Activated CD4-positive, alpha-beta T cell treated with anti-CD3 and anti-CD28 coated beads for 1 hour (primary cell): Measurements from ENCODE around the gene NKAIN4.

Experiments
- DNase-seq: peaks from one replicate; pipeline ENCODE4 v3.0.0-alpha.2; 2020

NKAIN4 gene

DNA sequence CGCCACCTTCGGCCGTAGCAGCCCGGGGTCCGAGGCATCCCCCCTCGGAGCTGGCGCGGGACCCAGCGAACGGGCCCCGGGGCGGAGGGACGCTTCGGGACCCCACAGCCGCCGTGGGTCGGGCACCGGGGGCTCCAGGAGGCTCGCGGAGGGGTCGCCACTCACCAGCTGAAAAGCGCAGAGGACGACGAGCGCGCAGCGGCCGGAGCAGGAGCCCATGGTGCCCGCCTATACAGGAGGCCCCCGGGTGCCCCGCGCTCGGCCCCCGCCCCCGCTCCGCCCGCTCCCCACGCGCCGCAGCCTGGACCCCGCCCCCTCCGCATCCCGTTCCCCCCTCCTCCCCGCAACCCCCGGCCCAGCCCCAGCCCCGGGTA, at the start of gene NKAIN4:
Gene NKAIN4, minus strand, starts transcription at position 232 of the 374 bp plus-strand sequence. Its CDS starts 13 bp downstream, at position 219.
- no peak for DNase-seq

DNA sequence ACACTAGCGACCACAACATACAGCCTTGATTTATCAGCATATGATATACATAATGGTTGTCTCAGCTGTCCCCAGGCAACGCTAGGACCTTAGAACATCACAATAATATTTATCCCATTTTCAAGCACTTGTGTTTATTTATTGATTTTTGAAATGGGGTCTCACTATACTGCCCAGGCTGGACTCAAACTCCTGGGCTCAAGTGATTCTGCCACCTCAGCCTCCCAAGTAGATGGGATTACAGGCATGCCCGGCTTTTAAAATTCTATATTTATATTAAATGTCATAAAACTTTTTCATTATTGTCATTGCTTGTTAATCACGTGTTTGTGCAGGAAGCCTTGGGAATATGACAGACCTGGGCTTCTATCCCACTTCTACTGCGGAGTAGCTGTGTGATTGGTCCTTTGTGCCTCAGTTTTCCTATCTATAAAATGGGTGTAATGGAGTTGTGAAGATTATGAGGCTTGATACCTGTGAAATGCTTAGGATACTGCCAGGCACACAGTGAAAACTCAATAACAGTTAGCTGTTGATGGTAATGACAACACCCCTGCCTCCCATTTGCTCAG, 48.9 kb upstream of the NKAIN4 start:
- DNase-seq = no peak

DNA sequence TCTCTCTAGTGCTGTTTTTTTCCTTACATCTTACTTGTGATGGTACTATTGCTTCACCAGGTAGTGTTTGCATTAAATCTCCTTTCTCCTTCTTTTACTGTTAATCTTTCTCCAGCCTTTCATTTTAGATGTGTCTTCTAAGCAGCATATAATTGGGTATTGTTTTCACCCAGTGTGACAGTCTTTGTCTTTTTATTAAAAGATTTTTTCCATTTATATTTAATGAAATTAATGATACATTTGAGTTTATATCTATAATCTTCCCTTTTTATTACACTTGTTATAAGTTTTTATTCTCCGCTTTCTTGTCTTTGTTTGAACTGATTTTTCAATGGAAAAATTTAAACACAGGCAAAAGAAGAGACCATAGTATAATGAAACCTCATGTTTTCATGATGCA, 47.4 kb upstream of the NKAIN4 start:
- no peak for DNase-seq

DNA sequence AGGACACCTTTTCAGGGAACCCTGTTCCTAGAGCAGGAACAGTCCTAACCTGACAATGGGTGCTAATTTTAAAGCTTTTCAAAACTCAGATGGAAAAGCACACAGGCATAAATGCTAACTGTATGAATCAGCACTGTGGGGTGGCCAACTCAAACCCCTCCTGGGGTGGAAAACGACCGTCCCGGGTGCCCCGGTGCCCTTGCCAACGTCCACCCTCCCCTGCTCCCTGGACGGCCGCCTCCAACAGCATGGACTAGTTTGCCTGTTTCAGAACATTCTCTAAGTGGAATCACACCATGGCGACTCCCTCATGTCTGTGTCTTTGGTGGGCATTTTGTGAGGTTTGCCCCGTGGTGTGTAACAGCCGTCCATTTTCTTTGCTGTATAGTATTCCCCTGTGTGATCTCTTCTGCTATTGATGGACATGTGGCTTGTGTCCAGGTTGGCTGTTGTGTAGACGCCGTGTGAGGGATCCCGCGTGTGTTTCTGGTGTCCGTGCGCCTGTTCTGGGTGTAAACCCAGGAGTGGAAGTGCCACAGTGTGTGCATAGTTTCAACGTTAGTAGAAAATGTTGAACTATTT, 44.6 kb upstream of the NKAIN4 start:
- no peak for DNase-seq

DNA sequence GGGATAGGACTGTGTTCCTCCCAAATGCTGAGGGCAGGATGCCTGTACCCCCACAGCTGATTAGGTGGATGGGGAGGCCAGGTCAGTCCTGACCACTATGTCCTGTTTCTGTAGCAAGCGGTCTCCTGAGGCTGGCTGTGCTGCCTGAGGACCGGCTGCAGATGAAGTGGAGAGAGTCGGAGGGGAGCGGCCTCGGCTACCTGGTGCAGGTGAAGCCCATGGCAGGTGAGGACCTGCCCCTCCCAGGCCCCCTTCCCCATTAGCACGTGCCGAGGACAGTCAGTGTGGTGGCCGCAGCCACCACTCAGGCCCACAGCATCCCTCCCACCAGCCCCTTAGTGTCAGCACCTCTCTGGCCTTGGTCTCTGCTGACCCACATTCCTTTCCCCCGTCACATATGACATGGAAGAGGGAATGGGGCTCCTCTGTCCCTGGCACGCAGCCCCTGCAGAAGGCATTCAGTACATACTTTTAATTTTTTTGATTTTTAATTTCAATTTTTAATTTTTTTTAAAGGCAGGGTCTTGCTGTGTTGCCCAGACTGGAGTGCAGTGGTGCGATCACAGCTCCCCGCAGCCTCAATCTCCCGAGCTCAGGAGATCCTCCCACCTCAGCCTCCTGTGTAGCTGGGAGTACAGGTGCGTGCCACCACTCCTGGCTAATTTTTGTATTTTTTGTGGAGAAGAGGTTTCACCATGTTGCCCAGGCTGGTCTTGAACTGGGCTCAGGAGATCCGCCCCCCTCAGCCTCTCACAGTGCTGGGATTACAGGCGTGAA, 43.7 kb upstream of the NKAIN4 start:
- DNase-seq = no peak

DNA sequence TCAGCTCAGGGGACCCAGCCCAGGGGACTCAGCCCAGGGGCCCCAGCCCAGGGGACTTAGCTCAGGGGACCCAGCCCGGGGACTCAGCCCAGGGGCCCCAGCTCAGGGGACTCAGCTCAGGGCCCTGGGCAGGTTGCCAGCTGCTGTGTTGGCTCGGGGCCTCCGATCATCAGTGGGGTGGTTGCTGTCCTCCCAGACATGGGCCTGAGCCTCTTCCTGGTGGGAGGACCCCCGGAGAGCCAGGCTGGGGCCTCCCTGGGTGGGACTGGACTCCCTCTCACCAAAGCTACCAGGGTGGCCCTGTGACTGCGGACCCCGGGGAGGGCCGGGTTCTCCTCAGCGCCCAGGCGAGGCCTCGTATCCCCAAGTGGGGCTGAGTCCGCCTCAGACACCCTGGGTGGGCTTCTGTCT, 43.1 kb upstream of the NKAIN4 start:
- DNase-seq = no peak

DNA sequence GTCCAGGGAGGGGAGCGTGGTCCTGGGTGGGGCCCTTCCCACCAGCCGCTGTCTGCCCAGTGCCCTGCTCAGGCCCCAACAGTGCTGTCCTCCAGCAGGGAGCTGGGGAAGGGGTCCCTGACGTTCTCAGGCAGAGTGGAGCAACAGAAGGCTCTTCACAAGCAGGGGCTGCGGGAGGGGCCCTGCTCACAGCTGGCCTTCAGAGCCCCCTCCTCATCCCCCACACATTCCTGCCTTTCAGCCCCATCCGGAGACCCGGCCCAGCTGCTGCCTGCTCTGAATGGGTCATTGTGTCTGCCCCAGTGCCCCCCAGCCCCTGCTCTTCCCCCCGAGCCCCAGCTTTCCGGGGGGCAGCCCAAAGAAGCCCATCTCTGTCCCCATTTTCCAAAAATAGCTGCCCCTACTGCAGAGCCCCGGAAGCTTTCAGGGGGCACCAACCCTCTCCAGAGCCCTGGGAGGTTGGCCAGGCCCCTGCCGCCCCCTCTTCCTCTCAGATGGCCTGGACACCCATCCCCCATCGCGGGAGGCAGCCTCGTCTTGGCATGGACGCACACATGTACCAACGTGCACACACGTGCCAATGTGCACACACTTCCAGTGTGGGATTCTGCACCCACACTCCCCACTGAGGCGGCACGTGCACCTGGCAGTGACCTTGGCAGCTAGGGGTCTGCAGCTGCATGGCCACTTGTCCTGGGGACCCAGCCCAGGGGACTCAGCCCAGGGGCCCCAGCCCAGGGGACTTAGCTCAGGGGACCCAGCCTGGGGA, 42.5 kb upstream of the NKAIN4 start:
- DNase-seq = no peak

GRCh38 chr20:63295846-63296245, 41.6 kb upstream of the NKAIN4 start:
- no peak for DNase-seq

GRCh38 chr20:63295422-63295821, 41.2 kb upstream of the NKAIN4 start:
- no peak for DNase-seq

DNA sequence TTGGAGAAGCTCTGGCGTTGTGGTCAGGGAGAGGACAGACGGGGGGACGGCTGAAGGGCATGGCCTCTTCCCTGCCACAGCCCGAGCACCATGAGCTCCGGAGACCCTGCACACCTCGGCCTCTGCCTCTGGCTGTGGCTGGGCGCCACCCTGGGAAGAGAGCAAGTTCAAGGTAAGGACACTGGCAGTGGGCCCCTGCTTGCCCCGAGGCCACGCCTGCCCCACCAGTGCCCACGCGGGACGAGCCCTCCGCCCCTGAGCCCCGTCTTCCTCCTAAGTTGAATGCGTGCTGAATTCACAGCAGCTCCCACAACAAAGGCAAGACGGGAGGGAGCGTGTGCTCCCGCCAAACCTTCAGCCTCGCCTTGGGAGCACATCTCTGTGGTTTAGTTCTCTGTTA, 40.8 kb upstream of the NKAIN4 start:
- DNase-seq = no peak

DNA sequence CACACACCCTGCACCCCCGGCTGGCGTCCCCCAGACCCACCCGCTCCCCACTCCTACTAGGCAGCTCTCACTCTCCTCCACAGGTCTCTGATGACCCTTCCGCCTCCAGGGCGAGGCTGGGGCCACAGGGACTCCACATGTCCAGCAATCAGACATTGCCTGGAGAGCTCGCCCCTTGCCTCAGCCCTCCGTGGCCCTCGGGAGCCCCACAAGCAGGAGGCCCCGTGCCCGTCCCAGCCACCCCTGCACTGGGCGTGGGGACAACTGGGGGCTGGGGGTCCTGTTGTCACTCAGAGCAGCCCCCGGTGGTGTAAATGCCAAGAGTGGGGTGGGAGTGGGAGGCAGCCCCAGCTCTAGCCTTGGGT, 40.3 kb upstream of the NKAIN4 start:
- no peak for DNase-seq

GRCh38 chr20:63293871-63294535, 39.7 kb upstream of the NKAIN4 start:
- no peak for DNase-seq

- DNase-seq = no peak
Measured at GRCh38 chr20:63293456-63293855, 39.2 kb upstream of the NKAIN4 start.

- DNase-seq = no peak
Measured at GRCh38 chr20:63292904-63293303, 38.6 kb upstream of the NKAIN4 start, which contains the start of gene COL20A1. TSS of gene COL20A1 (plus strand) at chr20:63293186. CDS start at chr20:63295108, 1,922 bp downstream.

- no peak for DNase-seq
Measured at GRCh38 chr20:63292292-63292701, 38.0 kb upstream of the NKAIN4 start.

GRCh38 chr20:63291811-63292210, 37.5 kb upstream of the NKAIN4 start:
- DNase-seq = no peak

DNA sequence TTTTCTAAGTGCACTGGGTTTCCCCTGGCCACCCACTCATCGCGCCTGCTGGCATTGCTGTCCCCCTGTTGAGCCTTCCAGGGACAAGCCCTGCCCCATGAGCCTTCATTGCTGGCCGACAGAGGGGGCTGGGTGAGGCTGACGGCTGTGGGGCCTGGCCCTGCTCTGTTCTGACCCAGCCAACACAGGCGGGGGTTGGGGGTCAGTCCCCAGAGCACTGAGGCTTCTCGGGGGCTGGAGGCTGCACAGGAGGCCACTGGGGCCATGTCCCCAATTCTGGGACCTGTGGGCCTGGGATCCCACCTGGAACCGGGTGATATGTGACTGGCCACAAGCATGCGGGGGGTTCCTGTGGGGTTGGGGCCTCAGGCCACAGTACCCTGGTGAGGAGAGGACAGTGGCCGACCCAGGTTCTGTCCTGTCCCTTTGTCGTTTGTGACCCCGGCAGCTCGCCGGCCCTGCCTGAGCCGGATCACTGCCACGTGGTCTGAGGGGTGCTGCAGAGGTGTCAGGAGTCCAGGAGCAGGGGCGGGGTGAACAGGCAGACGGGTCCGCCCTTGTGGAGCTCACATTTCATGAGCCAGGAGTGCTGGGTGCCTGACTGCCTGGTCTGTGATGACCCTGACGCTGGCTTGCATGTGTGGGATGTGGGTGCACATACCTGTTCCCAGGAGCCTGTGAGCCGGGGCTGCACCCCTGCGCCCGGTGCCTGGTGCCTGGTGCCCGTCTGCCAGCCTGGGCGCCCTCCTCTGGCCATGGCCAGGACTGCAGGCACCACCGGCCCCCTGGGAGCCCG, 36.6 kb upstream of the NKAIN4 start:
- DNase-seq = peak; percentile 35

- DNase-seq = no peak
Measured at GRCh38 chr20:63290136-63290676, 35.9 kb upstream of the NKAIN4 start.

DNA sequence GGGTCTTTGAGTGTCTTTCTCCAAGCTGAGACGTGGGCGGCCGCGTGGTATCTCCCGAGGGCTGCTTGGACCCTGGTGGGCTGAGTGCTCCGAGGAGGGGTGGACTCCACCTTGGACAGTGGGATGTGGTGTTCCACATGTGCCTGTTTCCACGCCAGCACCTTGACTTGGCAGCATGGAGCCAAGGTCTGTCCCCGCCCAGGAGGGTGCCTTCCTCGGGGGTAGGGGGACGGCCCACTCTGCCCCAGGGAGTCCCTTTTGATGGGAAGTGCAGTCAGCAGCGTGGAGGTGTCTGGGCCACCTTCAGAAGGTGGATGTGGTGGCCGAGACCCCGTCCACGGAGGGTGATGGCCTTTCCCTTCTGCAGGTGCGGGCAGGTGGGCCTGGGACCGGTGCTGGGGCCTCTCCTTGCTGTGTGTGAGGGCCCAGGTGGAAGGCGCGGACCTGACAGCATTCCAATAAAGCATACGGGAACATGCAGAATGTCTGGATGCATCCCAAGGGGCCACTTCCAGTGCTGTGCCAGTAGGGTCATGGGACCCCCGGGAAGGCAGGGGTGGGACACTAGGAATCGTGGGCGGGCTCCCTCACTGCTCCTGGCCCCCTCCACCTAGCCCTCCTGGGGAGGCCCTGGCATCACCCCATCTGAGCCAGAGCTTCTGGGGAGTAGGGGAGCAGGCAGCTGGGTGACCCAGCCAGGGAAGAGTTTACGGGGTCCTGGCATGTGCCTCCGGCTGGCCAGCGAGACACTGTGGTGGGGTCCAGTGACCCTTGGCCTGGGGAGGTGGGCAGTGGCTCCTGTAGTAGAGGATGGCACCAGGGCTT, 35.3 kb upstream of the NKAIN4 start:
- no peak for DNase-seq

DNA sequence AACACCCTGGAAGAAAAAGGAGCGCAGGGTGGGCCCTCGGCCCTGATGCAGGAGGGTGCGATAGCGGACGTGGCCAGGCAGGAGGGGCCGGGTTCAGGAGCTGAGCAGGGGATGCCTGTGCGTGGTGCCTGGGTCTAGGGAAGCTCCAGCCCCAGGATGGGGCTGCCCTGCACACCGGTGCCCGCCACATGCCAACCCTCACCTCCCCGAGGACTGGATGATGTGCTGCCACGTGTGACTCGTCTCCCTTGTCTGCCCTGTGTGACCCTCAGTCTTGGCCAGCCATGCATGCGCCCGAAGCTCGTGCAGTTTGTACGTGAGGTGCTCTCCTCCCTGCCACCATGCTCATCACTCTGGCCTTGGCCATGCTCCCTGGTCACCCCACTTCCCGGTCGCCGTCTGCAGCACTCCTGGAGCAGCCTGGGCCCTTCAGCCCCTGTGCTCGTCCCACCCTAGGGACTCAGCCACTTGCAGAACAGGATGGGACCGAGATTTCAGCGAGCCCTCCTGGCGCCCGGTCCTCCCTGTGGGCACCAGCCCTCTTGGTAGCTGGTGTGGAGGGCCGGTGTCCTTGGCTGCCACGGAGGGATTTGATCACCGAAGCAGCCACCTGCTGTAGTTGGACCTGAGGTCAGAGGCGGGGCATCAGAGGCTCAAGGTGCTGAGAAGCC, 34.5 kb upstream of the NKAIN4 start:
- no peak for DNase-seq
